Ectodermal cell (in vitro differentiated cells): ENCODE results near the gene LRMDA.
"Not testable (repeated sequence)": the region's sequence is repeated elsewhere in the genome, so short reads cannot be mapped to it uniquely, and the experiment has no call there.

Source experiments
- H3K27ac ChIP-seq: 2 replicates; pipeline ENCODE4 v1.7.0; 2013; ENCODE audit warnings: mild to moderate bottlenecking, low read depth, low read length; ENCODE audit not compliant: insufficient read depth, poor library complexity, severe bottlenecking
- H3K27me3 ChIP-seq: 2 replicates; pipeline ENCODE4 v1.7.0; 2013; ENCODE audit warnings: mild to moderate bottlenecking, low read length; ENCODE audit not compliant: insufficient read depth, control insufficient read depth, poor library complexity, severe bottlenecking
- H3K36me3 ChIP-seq: one replicate; pipeline ENCODE4 v1.7.0; 2013; ENCODE audit warnings: low read length; ENCODE audit not compliant: control insufficient read depth, insufficient read depth
- H3K4me1 ChIP-seq: one replicate; pipeline ENCODE4 v1.7.0; 2013; ENCODE audit warnings: low read length; ENCODE audit not compliant: control insufficient read depth, insufficient read depth
- H3K4me3 ChIP-seq: 2 replicates; pipeline ENCODE4 v1.7.0; 2013; ENCODE audit warnings: low read depth, low read length, control low read depth; ENCODE audit not compliant: insufficient read depth
- H3K9me3 ChIP-seq: 2 replicates; pipeline ENCODE4 v1.7.0; 2013; ENCODE audit warnings: mild to moderate bottlenecking, low read length, moderate library complexity; ENCODE audit not compliant: control insufficient read depth
- WGBS, 2 experiments: methylation state at CpG; one replicate each; pipeline ENCODE4 v1.1.7; 2013; ENCODE audit warnings: missing lambda C conversion rate in 2 of 2; 5-methylcytosine and 5-hydroxymethylcytosine counted together

The LRMDA gene

DNA sequence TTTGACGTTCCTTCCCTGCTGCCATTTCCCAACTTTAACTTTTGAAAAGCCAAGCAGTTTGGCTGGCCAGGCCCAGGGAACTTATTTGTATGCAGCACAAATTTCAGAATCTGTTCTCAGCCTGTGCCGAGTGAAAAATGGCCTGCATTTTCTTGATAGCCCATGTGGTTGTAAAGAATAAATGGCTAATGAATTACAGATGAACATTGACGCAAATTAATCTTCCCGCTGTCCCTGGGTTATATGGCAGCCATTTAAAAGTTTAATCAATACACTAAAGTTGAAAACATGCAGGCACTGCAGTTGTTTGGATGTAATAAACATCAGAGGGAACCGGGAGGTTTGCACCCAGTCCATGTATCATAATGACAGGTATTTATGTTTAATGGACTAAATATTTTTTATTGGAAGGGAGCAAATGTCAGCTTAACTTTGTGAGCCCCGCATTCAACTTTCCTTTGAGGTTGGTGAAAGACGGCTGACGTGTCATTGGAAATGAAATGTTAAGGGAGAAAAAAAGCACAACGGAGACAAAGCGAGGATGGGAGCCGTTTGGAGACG, 1092.4 kb downstream of the LRMDA start:
- WGBS, 2 experiments = 93 to 95% methylated on average over 12 of the region's 12 CpGs
- Histone ChIP-seq H3K27ac (no peak overlapping the region), H3K4me1 (no peaks in the 10 kb centered on the region), H3K9me3 (no peaks in the 10 kb centered on the region), H3K36me3 (no peaks in the 10 kb centered on the region), H3K4me3 (no peak overlapping the region), H3K27me3 (no peaks in the 10 kb centered on the region)

DNA sequence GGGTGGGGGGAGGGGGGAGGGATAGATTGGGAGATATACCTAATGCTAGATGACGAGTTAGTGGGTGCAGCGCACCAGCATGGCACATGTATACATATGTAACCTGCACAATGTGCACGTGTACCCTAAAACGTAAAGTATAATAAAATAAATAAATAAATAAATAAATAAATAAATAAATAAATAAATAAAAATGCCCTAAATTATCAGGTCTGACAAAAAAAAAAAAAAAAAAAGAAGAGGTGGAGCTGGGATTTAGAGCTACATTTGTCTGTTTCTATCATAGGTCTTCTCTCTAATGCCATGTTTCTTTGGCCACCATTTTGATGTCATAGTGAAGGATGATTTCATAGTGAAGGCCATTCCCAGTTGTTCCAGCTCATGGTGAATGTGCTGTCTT, 1095.4 kb downstream of the LRMDA start:
- H3K36me3 ChIP-seq, H3K27ac ChIP-seq, H3K4me3 ChIP-seq, H3K9me3 ChIP-seq, H3K4me1 ChIP-seq, H3K27me3 ChIP-seq: not testable (repeated sequence)
- 83% methylated on average over 1 of the region's 4 CpGs; no CpG with 5 or more reads in 1 of the 2 experiments for WGBS, 2 experiments

GRCh38 chr10:76540331-76540730, 1108.9 kb downstream of the LRMDA start:
- Histone ChIP-seq H3K4me1 (no peaks in the 10 kb centered on the region), H3K9me3 (no peaks in the 10 kb centered on the region), H3K36me3 (no peaks in the 10 kb centered on the region), H3K27ac (no peak overlapping the region), H3K4me3 (no peak overlapping the region), H3K27me3 (no peaks in the 10 kb centered on the region)
- 90 to 91% methylated on average over 2 to 4 of the region's 5 CpGs for WGBS, 2 experiments

DNA sequence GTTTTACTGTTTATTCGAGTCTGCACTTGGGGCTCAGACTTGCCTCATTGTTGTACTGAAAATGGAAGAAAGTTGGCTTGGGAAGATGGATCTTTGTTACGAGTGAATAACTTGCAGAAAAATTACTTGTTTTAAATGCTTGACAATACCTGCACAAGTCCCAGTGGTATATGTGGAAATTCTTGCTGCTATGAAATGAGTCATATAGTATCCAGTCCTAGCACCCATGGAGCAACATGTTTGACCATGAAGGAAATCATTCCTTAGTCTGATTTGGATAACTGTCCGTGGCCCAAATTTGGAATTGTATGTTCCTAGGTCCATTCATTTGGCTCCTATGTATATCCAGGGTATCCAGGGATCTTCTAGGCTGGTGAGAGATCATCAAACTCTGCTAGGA, 1109.4 kb downstream of the LRMDA start:
- 94 to 95% methylated on average over 3 of the region's 3 CpGs for WGBS, 2 experiments
- Histone ChIP-seq H3K4me3 (no peak overlapping the region), H3K9me3 (no peaks in the 10 kb centered on the region), H3K4me1 (no peaks in the 10 kb centered on the region), H3K36me3 (no peaks in the 10 kb centered on the region), H3K27me3 (no peaks in the 10 kb centered on the region), H3K27ac (no peak overlapping the region)

GRCh38 chr10:76541852-76542251, 1110.4 kb downstream of the LRMDA start:
- WGBS, 2 experiments = 71 to 96% methylated on average over 4 to 5 of the region's 5 CpGs
- H3K27ac ChIP-seq = no peak overlapping the region

GRCh38 chr10:76542307-76542930, 1111.0 kb downstream of the LRMDA start:
- Histone ChIP-seq H3K4me1 (no peaks in the 10 kb centered on the region), H3K27ac (no peak overlapping the region), H3K9me3 (no peaks in the 10 kb centered on the region), H3K36me3 (no peaks in the 10 kb centered on the region), H3K27me3 (no peaks in the 10 kb centered on the region), H3K4me3 (no peak overlapping the region)
- 92 to 93% methylated on average over 5 of the region's 6 CpGs for WGBS, 2 experiments

More at GRCh38 chr10:76541852-76542251, 1110.4 kb downstream of the LRMDA start:
- H3K36me3 ChIP-seq = no peaks in the 10 kb centered on the region
- H3K9me3 ChIP-seq = no peaks in the 10 kb centered on the region
- H3K4me1 ChIP-seq = no peaks in the 10 kb centered on the region
- H3K27me3 ChIP-seq = no peaks in the 10 kb centered on the region
- H3K4me3 ChIP-seq = no peak overlapping the region

GRCh38 chr10:76543655-76544054, 1112.2 kb downstream of the LRMDA start:
- Histone ChIP-seq H3K27ac (no peak overlapping the region), H3K4me1 (no peaks in the 10 kb centered on the region), H3K9me3 (no peaks in the 10 kb centered on the region), H3K4me3 (no peak overlapping the region), H3K27me3 (no peaks in the 10 kb centered on the region), H3K36me3 (no peaks in the 10 kb centered on the region)
- 89 to 92% methylated on average over 4 of the region's 4 CpGs for WGBS, 2 experiments

DNA sequence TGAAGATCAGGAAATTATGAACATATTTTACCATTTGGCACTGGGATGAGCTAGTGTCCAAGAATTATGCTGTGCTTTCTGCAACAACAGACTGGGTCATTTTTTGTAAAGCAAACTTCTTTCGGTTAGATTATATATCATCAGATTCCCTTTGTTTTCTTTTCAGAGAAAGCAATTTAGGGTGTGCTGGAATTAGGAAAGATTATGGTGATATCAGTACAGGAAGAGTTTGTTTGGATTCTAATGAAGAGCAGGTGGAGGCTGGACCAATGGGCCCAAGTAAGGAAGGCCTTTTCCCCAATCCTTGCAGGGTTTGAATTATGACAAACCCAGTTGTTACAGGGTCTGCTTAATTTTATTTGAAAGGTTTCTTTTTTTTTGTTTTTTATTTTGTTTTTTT, 1113.4 kb downstream of the LRMDA start:
- Histone ChIP-seq H3K27ac (no peak overlapping the region), H3K4me1 (no peaks in the 10 kb centered on the region), H3K9me3 (no peaks in the 10 kb centered on the region), H3K4me3 (no peak overlapping the region), H3K27me3 (no peaks in the 10 kb centered on the region), H3K36me3 (no peaks in the 10 kb centered on the region)
- 100% methylated on average over 1 of the region's 1 CpG for WGBS, 2 experiments

DNA sequence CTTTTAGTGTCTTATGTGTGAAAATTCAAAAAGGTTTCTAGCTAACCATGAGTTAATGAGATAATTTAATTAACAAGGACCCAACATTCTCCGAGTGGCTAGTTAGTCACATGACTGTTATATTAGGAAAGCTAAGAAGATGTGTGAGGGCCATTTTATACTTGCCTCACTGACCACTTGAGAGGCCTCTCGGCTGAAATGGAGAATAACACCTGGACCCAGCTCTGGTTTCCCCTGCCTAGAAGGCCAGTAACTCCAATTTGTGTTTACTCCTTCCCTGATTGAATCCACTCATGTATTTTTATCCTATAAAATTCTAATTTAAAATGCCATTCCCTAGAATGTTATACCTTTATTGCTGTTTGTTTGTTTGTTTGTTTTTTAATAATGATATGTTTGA, 1115.0 kb downstream of the LRMDA start:
- H3K4me3 ChIP-seq = no peak overlapping the region
- H3K27ac ChIP-seq = no peak overlapping the region
- H3K36me3 ChIP-seq = no peaks in the 10 kb centered on the region
- peaks cover 4% of the 10 kb centered on the region for H3K4me1 ChIP-seq
- 86 to 100% methylated on average over 2 of the region's 2 CpGs for WGBS, 2 experiments
- no peaks in the 10 kb centered on the region for H3K27me3 ChIP-seq
- H3K9me3 ChIP-seq = no peaks in the 10 kb centered on the region

- Histone ChIP-seq H3K36me3 (no peaks in the 10 kb centered on the region), H3K4me1 (peaks cover 4% of the 10 kb centered on the region), H3K27ac (no peak overlapping the region), H3K9me3 (no peaks in the 10 kb centered on the region), H3K4me3 (no peak overlapping the region), H3K27me3 (no peaks in the 10 kb centered on the region)
- WGBS, 2 experiments = 49 to 59% methylated on average over 9 to 11 of the region's 11 CpGs
Measured at GRCh38 chr10:76547352-76547972, 1116.0 kb downstream of the LRMDA start.
